SU-DHL-6 (cell line): Measurements from ENCODE around the gene EEIG2.

Experiments used
- H2AFZ ChIP-seq: fragments of 200-600 bp; sonication (generic); 2 replicates; pipeline ENCODE4 v1.6.1; 2014; ENCODE audit warnings: low read depth, mild to moderate bottlenecking, moderate library complexity, mixed read lengths, antibody characterized with exemption, low read length; ENCODE audit not compliant: severe bottlenecking
- H3F3A ChIP-seq: fragments of 200-600 bp; shearing (Covaris generic); 2 replicates; pipeline ENCODE4 v1.6.0; 2016; ENCODE audit warnings: antibody characterized with exemption, mild to moderate bottlenecking; ENCODE audit not compliant: insufficient read depth
- H3K27ac ChIP-seq: fragments of 200-600 bp; sonication (generic); 2 replicates; pipeline ENCODE4 v1.5.1; 2016; ENCODE audit warnings: low read depth, mild to moderate bottlenecking, low read length, moderate library complexity, mixed read lengths
- H3K27me3 ChIP-seq: fragments of 200-600 bp; sonication (generic), shearing (Covaris generic); 2 replicates; pipeline ENCODE4 v1.6.0; 2014; ENCODE audit warnings: mild to moderate bottlenecking, low read length
- H3K36me3 ChIP-seq: fragments of 200-600 bp; sonication (generic); 2 replicates; pipeline ENCODE4 v1.6.1; 2014; ENCODE audit warnings: mild to moderate bottlenecking, low read length, mixed read lengths
- H3K4me2 ChIP-seq: fragments of 300-600, 200-600 bp; shearing (Covaris generic), sonication (generic); 2 replicates; pipeline ENCODE4 v1.6.0; 2014; ENCODE audit warnings: low read length, low read depth, mild to moderate bottlenecking; ENCODE audit not compliant: poor library complexity, severe bottlenecking
- H3K4me3 ChIP-seq: fragments of 200-600 bp; sonication (generic); 2 replicates; pipeline ENCODE4 v1.5.1; 2014; ENCODE audit warnings: antibody characterized with exemption, low read length, mild to moderate bottlenecking, mixed read lengths; ENCODE audit not compliant: insufficient read depth, poor library complexity, severe bottlenecking
- H3K79me2 ChIP-seq: fragments of 200-600 bp; sonication (generic); 2 replicates; pipeline ENCODE4 v1.6.1; 2014; ENCODE audit warnings: mild to moderate bottlenecking, low read length, moderate library complexity; ENCODE audit not compliant: insufficient read depth
- H3K9ac ChIP-seq: fragments of 200-600 bp; sonication (generic); 2 replicates; pipeline ENCODE4 v1.7.0; 2014; ENCODE audit warnings: mild to moderate bottlenecking, low read length
- H3K9me2 ChIP-seq: fragments of 200-600 bp; sonication (generic); replicated peaks from 2 replicates; pipeline ENCODE4 v1.6.1; 2014; ENCODE audit warnings: low read length; ENCODE audit not compliant: insufficient read depth
- H3K9me3 ChIP-seq: fragments of 200-600 bp; sonication (generic); 2 replicates; pipeline ENCODE4 v1.6.1; 2014; ENCODE audit warnings: low read length, mixed read lengths; ENCODE audit not compliant: insufficient read depth
- H4K20me1 ChIP-seq: fragments of 200-600 bp; sonication (generic); 2 replicates; pipeline ENCODE4 v1.6.1; 2014; ENCODE audit warnings: low read depth, mild to moderate bottlenecking, antibody characterized with exemption, low read length, moderate library complexity, mixed read lengths
- CTCF ChIP-seq: fragments of 200-600 bp; sonication (generic); IDR thresholded peaks from one replicate; pipeline ENCODE4 v1.5.1; 2017; ENCODE audit warnings: antibody characterized with exemption, mild to moderate bottlenecking, low read length, moderate library complexity; ENCODE audit not compliant: insufficient read depth, poor library complexity, severe bottlenecking
- EZH2phosphoT487 ChIP-seq: fragments of 200-600 bp; sonication (generic), shearing (Covaris generic); conservative IDR thresholded peaks from 2 replicates; pipeline ENCODE4 v1.6.1; 2018; ENCODE audit warnings: mild to moderate bottlenecking, antibody characterized with exemption, low read length, moderate library complexity, mixed read lengths

Gene EEIG2

DNA sequence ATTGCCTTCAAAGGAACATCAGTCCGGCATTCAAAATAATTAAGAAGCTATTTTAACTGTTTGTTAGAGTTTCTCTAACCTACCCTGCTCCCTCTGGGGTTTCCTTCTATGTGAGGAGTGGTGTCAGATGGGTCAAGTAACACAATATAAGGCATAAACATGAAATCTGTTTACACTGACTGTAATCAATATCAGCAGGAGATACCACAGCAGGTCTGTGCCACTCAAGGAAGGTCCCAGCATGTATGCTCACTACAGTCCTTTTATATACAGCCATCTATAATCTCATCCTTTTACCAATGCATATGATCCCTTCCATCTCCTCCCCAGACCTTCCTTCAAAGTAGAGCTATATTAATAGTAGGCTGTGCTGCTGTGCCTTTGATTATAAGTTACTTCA, 25.4 kb downstream of the EEIG2 start:
- Histone ChIP-seq H3K9me3 (peaks cover 4% of the 10 kb centered on the region; the same call in 1 of the 2 replicates), H3K9ac (no peak overlapping the region)

GRCh38 chr1:108590441-108590840, 30.5 kb downstream of the EEIG2 start:
- TF ChIP-seq EZH2phosphoT487, result no peak
- no peak for TF ChIP-seq CTCF
- Histone ChIP-seq H2AFZ (no peak overlapping the region), H3K9me3 (no peaks in the 10 kb centered on the region), H3K36me3 (no peaks in the 10 kb centered on the region), H3K27ac (no peak overlapping the region), H3K79me2 (no peaks in the 10 kb centered on the region), H3K9ac (no peak overlapping the region), H3K9me2 (no peaks in the 10 kb centered on the region), H4K20me1 (no peaks in the 10 kb centered on the region), H3K4me3 (no peak overlapping the region), H3K27me3 (no peaks in the 10 kb centered on the region), H3F3A (no peaks in the 10 kb centered on the region), H3K4me2 (no peak overlapping the region)

More for the DNA sequence above, 25.4 kb downstream of the EEIG2 start:
- H3K79me2 ChIP-seq, result no peaks in the 10 kb centered on the region
- H2AFZ ChIP-seq, result no peak overlapping the region
- H3K9me2 ChIP-seq, result no peaks in the 10 kb centered on the region
- no peak overlapping the region for H3K27ac ChIP-seq
- no peaks in the 10 kb centered on the region for H3K36me3 ChIP-seq
- 0 out of 2 replicates have a peak, but pooled peaks cover 6% of the 10 kb centered on the region for H4K20me1 ChIP-seq
- no peak for TF ChIP-seq EZH2phosphoT487
- TF ChIP-seq CTCF, result no peak
- H3K27me3 ChIP-seq, result no peaks in the 10 kb centered on the region
- H3K4me3 ChIP-seq, result no peak overlapping the region
- H3K4me2 ChIP-seq, result no peak overlapping the region
- H3F3A ChIP-seq, result no peaks in the 10 kb centered on the region

DNA sequence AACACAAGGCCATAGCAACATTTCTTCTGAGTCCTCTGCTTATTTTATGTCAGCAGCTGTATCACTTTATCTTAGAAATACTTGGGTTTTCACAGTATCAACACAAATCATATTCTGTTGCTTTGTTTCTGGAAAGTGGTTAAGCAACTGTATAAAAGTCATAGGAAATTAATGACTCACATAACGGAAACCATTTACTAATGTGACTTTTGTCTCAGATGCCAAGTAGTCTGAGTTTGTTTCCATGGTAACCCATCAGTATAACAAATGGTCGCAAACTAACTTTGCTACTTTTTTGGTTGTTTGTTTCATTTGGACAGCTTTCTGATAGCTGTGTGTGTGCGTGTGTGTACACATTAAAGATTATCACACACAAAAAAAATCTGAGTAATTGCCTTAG, 31.1 kb downstream of the EEIG2 start:
- H3K27me3 ChIP-seq, result no peaks in the 10 kb centered on the region
- no peak overlapping the region for H3K4me3 ChIP-seq
- no peak overlapping the region for H2AFZ ChIP-seq
- H3K36me3 ChIP-seq, result no peaks in the 10 kb centered on the region
- no peaks in the 10 kb centered on the region for H3K9me3 ChIP-seq
- H3K27ac ChIP-seq, result no peak overlapping the region
- H3K9ac ChIP-seq, result no peak overlapping the region
- H3F3A ChIP-seq, result no peaks in the 10 kb centered on the region
- H3K9me2 ChIP-seq, result no peaks in the 10 kb centered on the region
- H3K4me2 ChIP-seq, result no peak overlapping the region
- TF ChIP-seq EZH2phosphoT487 (no peak), CTCF (no peak)
- no peaks in the 10 kb centered on the region for H3K79me2 ChIP-seq
- H4K20me1 ChIP-seq, result no peaks in the 10 kb centered on the region

- no peaks in the 10 kb centered on the region for H3K9me3 ChIP-seq
- H4K20me1 ChIP-seq, result no peaks in the 10 kb centered on the region
- no peaks in the 10 kb centered on the region for H3F3A ChIP-seq
- no peaks in the 10 kb centered on the region for H3K36me3 ChIP-seq
- TF ChIP-seq EZH2phosphoT487, result no peak
- no peak for TF ChIP-seq CTCF
- H3K4me3 ChIP-seq, result no peak overlapping the region
- no peak overlapping the region for H3K9ac ChIP-seq
- H3K27ac ChIP-seq, result no peak overlapping the region
- H3K27me3 ChIP-seq, result no peaks in the 10 kb centered on the region
- H2AFZ ChIP-seq, result no peak overlapping the region
- H3K79me2 ChIP-seq, result no peaks in the 10 kb centered on the region
- no peaks in the 10 kb centered on the region for H3K9me2 ChIP-seq
- H3K4me2 ChIP-seq, result no peak overlapping the region
Observed at GRCh38 chr1:108591466-108591865, 31.6 kb downstream of the EEIG2 start.
